Measurements from ENCODE around the gene HSPB8. TPM values are rescaled to one million over a fixed set of nuclear protein-coding genes. Genes with fewer than 3 reads are reported as not detected.

HSPB8 gene
- total RNA-seq, 2 donors from 2014 or later: 1.4 to 30.8 TPM

DNA sequence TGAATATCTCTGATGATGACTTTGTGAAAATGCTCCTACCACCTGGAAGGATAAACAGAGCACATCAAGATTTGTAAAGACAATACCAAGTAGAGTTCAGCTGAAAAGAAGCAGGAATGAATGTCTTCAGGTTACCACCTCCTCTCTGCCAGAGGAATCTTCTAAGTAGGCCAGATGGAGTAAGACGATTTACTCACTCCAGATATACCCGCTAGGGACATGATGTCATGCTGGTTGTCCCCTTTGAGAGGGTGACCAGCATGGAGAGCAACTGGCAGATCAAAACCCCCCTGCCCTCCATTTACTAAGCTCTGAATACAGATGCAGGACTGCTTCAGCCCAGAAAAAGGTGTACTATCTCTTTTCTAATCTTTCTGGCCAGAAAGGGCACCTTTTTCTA lies 39.3 kb upstream of the HSPB8 start:
- Histone ChIP-seq H3K4me3 (no peak overlapping the region), H3K27ac (no peak overlapping the region), H3K36me3 (no peaks in the 10 kb centered on the region), H3K4me1 (no peaks in the 10 kb centered on the region), H3K27me3 (no peaks in the 10 kb centered on the region), H3K9ac (ENCODE audit: low read depth in 2 of 2, low read length in 2 of 2) (no peak overlapping the region), H3K9me3 (no peaks in the 10 kb centered on the region)
- TF ChIP-seq, protein P1, sequence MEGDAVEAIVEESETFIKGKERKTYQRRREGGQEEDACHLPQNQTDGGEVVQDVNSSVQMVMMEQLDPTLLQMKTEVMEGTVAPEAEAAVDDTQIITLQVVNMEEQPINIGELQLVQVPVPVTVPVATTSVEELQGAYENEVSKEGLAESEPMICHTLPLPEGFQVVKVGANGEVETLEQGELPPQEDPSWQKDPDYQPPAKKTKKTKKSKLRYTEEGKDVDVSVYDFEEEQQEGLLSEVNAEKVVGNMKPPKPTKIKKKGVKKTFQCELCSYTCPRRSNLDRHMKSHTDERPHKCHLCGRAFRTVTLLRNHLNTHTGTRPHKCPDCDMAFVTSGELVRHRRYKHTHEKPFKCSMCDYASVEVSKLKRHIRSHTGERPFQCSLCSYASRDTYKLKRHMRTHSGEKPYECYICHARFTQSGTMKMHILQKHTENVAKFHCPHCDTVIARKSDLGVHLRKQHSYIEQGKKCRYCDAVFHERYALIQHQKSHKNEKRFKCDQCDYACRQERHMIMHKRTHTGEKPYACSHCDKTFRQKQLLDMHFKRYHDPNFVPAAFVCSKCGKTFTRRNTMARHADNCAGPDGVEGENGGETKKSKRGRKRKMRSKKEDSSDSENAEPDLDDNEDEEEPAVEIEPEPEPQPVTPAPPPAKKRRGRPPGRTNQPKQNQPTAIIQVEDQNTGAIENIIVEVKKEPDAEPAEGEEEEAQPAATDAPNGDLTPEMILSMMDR (IDR thresholded peaks at IDR 0.05): no peak
- DNase-seq: no peak
- intact Hi-C loops (cut with DNase I): no loop called here

DNA sequence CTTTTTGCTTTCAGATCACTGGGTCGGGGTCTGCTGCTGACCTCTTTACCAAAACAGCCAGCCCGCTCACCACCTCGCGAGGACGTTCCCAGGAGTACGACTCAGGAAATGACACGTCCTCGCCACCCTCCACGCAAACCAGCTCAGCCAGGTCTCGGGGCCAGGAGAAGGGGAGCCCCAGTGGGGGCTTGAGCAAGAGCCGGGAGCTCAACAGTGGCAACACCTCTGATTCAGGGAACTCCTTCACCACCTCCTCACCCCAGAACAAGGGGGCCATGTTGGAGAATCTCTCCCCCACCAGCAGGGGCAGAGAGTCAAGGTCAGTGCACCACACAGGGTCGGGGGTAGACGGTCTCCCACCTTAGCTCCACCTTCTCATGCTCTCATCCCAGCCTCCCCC lies 33.4 kb upstream of the HSPB8 start:
- DNase-seq: no peak
- Histone ChIP-seq H3K27me3 (no peaks in the 10 kb centered on the region), H3K4me1 (no peaks in the 10 kb centered on the region), H3K9ac (ENCODE audit: low read depth in 2 of 2, low read length in 2 of 2) (no peak overlapping the region), H3K4me3 (no peak overlapping the region), H3K9me3 (no peaks in the 10 kb centered on the region), H3K36me3 (no peaks in the 10 kb centered on the region), H3K27ac (no peak overlapping the region)
- intact Hi-C loops (cut with DNase I): no loop called here
- TF ChIP-seq, protein P1 (IDR thresholded peaks at IDR 0.05): no peak

DNA sequence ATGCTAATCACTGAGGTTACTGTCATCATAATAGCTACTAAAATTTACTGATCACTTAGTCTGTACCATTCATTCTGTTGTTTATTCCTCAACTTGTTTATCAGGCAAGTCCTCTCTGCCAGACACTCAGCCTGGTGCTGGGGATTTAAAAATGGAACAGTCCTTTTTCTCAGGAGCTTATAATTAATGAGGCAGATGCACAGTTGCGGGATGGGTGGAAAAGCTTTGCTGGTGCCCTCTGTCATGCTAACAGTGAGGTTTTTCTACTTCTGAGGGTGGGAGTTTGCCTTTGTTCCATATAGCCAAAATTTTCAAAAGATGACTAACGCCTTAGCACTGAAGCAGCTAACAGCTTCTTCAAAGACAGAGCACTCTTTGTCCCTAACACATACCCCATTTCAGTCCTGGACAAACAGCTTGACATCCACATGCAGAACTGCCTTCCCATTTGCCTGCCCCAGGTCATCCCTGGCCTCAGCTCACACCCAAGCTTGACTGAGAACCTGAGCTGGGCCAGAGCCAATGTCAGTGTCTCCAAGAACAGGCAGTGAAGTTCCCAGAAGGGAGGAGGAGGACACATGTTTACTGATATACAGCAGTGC lies 30.8 kb upstream of the HSPB8 start:
- TF ChIP-seq, protein P1 (IDR thresholded peaks at IDR 0.05): no peak
- intact Hi-C loops (cut with DNase I): no loop called here
- no peak overlapping the region for H3K9ac ChIP-seq (ENCODE audit: low read depth in 2 of 2, low read length in 2 of 2)

DNA sequence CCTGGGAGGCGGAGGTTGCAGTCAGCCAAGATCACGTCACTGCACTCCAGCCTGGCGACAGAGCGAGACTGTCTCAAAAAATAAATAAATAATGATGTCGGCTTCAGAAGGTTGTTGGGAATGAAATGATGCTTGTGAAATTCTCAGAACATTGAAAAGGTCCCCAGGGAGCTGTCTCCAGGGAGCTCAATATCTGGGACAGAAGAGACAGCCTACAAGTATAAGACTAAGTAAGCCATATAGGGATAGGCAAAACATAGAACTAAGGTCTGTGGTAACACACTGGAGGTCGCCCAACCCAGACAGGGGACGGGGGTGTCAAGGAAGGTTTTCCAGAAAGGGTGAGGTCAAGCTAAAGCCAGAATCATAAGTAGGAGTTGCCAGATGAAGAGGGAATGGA lies 29.5 kb upstream of the HSPB8 start:
- intact Hi-C loops (cut with DNase I): no loop called here
- no peaks in the 10 kb centered on the region for H3K9me3 ChIP-seq
- no peak overlapping the region for H3K27ac ChIP-seq
- no peak overlapping the region for H3K9ac ChIP-seq (ENCODE audit: low read depth in 2 of 2, low read length in 2 of 2)
- no peaks in the 10 kb centered on the region for H3K4me1 ChIP-seq
- H3K27me3 ChIP-seq: no peaks in the 10 kb centered on the region
- H3K36me3 ChIP-seq: no peaks in the 10 kb centered on the region
- H3K4me3 ChIP-seq: no peak overlapping the region
- TF ChIP-seq, protein P1 (IDR thresholded peaks at IDR 0.05): no peak
- no peak for DNase-seq

More for the DNA sequence above, 30.8 kb upstream of the HSPB8 start:
- no peaks in the 10 kb centered on the region for H3K9me3 ChIP-seq
- H3K4me1 ChIP-seq: no peaks in the 10 kb centered on the region
- no peak overlapping the region for H3K27ac ChIP-seq
- H3K36me3 ChIP-seq: no peaks in the 10 kb centered on the region
- DNase-seq: no peak
- no peak overlapping the region for H3K4me3 ChIP-seq
- H3K27me3 ChIP-seq: no peaks in the 10 kb centered on the region

DNA sequence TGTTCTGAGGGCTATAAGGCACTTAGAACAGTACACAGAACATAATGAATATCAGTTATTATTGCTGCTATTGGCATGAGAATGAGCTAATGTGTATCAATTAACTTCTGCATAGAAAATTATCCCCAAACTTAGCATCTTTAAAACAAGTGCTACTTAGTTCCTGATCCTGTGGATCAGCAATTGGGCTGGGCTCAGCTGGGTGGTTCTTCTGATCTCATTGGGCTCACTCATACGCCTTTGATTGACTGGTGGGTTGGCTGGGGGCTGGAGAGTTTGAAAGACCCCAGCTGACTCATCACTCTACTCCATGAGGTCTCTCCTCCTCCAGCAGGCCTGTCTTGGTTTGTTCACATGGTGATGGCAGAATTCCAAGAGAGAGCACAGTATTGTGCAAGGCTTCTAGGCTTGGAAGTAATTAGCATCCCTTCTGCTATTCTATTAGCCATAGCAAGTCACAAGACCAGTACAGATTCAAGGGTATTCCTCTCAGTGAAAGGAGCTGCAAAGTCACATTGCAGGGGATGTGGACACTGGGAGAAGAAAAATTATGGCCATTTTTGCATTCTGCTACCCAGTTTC lies 27.2 kb upstream of the HSPB8 start:
- Histone ChIP-seq H3K9me3 (no peaks in the 10 kb centered on the region), H3K27ac (no peak overlapping the region), H3K4me1 (no peaks in the 10 kb centered on the region), H3K9ac (ENCODE audit: low read depth in 2 of 2, low read length in 2 of 2) (no peak overlapping the region), H3K27me3 (no peaks in the 10 kb centered on the region), H3K4me3 (no peak overlapping the region), H3K36me3 (no peaks in the 10 kb centered on the region)
- intact Hi-C loops (cut with DNase I): no loop called here
- TF ChIP-seq, protein P1 (IDR thresholded peaks at IDR 0.05): no peak
- DNase-seq: no peak
